HG02623 (cell line): ENCODE results near the gene DNAH14.
"Not testable (repeated sequence)": the region's sequence is repeated elsewhere in the genome, so short reads cannot be mapped to it uniquely, and the experiment has no call there.

Experiments
- ATAC-seq: cut with Tn5 transposase; IDR thresholded peaks from one replicate; pipeline ENCODE4 v1.9.1; 2021; ENCODE audit warnings: moderate library complexity; ENCODE audit not compliant: unreplicated experiment

Gene DNAH14

DNA sequence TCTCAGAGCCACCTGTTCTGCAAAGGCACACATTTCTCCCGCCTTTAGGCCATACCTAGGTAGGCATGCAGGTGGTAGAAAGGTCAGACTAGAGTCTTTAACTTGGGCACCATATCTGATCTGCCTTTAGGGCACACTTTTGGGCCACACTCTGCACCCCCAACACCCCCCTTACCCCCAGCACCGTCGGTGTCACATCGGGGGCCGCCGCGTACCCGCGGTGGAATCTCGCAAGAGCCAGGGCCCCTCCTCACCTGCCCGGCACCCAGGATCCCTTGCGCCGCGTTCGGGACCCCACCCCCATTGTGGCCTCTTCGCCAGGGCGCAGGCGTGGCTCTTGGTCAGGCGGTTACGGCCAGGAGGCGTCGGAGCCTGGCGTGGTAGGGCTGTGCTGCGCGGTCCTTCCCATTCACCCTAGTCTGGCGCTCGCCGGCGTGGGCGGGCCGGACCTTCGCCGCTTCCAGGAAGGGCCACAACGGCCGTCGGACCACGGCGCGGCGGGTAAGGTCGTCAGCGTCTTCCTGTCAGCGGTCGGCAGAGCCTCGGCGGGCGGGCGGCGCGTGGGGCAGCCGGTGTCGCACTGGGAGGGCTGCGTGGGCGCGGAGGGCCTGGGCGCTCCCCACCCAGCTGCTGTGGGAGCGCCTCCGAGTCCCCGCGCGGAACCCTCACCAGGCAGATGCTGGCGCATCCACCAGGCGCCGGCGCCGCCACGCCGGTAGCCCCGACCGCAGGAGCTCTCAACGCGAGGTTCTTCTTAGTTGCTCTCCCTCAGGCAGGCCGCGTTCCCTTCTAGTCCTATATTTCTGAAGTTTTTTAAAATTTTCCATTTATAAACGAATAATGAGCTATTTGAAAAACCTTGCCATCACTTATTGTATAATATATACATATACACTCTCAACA, at the start of gene DNAH14:
Gene DNAH14, plus strand, starts transcription at position 341 of the 903 bp plus-strand sequence. CDS start 23,028 bp downstream, outside the sequence.
- no peak for ATAC-seq

DNA sequence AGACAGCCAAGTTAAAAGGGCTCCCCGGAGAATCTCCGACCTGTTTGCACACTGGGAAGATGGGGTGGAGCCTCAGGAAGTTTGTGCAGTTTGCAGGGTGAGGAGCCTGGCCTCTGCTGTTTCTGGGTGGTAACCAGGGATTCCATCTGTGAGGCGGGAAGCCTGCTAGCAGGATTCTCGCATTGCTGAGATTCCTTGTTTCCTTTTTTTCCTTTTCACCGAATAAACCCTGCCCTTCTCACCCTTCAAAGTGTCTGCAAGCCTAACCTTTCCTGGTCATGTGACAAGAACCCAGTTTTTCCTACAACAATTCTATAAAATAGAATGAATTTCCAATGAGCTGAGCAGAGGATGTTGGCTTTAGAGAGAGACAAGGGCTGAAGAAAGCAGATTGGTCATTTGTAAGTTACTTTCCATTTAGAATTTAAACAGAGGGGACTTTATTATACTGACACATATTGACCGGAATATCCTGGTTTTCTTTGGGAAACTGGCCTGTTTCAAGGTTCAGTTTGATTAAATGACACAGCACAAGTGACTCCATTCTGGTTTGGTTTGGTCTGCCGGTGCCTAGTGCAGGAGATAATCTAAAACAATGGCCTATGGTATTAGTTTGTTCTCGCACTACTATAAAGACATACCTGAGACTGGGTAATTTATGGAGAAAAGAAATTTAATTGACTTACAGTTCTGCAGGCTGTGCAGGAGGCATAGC, 48.7 kb upstream of the DNAH14 start:
- ATAC-seq, result no peak

DNA sequence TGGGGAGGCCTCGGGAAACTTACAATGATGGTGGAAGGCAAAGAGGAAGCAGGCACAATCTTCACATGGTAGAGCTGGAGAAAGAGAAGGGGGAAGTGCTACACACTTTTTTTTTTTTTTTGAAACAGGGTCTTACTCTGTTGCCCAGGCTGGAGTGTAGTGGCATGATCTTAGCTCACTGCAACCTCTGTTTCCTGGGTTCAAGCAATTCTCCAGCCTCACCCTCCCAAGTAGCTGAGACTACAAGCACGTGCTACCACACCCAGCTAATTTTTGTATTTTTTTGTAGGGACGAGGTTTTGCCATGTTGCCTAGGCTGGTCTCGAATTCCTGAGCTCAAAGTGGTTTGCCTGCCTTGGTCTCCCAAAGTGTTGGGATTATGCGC, 48.2 kb upstream of the DNAH14 start:
- not testable (repeated sequence) for ATAC-seq

DNA sequence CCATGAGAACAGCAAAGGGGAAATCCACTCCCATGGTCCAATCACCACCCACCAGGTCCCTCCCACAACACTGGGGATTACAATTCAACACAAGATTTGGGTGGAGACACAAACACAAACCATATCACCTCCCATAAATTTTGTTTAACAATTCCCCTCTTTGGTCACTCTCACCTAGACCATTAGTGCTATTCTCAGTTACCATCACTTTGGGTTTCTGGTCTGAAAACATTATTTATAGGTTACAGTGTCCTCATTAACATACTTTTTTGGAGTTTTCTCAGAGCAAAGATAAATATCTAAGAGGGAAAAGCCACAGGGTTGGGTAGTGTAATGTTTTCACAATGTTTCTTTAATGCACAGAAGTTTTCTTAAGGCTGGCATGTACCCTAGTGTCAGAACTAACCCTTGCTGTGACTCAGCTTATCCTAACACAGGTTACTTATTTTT, 47.7 kb upstream of the DNAH14 start:
- no peak for ATAC-seq

DNA sequence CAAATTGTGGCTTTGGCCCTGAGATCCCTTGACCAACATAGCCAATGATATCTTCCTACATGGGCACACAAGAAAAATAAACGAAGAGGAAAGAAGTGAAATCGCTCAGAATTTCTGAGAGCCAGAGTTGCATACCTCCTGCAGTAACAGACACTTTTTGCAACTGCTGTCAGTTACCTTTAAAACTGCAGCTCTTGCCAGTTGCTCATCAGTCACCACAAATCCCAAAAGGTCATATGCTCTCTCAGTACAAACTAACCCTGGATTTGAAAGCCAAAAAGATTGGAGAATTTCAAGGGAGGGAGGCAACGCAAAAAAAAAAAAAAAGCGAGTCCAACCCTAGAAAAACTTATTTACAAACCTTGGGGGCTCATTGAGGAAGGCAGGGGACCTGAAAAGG, 47.2 kb upstream of the DNAH14 start:
- ATAC-seq, result no peak

DNA sequence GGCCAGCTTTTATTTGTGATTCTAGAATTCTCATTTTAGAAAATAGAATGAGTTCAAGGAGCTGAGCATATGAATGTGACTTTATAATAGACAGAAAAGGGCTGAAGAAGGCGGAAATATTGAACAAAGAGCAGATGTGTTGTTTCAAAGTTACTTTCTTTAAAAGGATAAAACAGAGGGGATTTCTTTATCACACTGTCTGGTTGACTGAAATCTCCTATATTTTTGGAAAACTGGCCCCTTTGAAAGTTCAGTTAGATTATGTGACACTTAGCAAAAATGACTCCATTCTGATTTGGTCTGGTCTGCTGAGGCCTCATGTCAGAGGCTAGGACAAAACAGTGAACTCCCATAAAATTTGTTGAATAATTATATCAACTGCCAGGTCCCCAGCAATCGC, 46.4 kb upstream of the DNAH14 start:
- no peak for ATAC-seq

DNA sequence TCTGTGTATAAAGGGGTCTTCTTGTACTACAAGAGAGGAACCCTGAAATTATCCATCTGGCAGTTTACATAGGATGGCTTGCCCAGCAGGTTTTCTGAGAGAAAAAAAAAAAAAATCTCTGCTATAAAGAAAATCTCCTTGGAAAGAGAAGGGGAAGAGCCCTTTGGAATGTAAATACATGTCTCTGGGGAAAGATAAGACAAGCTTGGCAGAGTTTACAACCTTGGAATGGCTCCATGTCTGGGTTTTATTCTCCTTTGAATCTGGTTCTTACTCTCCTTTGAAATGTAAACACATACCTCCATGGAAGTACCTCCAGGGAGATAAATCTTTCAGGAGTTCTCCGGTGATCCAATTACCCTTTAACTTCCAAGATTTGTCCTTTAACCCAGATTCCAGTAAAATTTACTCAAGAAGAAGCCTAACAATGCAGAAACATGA, 45.1 kb upstream of the DNAH14 start:
- no peak for ATAC-seq

DNA sequence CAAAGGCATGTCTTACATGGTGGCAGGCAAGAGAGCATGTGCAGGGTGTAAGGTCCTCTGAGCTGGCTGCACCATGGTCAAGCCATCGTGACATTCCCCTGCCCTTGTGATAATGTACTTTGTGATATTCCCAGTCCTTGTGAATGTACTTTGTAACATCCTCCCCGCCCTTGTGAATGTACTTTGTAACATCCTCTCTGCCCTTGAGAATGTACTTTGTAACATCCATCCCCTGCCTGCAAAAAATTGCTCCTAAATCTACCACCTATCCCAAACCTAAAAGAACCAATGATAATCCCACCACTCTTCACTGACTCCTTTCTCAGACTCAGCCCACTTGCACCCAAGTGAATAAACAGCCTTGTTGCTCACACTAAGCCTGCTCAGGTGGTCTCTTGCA, 44.1 kb upstream of the DNAH14 start:
- not testable (repeated sequence) for ATAC-seq

DNA sequence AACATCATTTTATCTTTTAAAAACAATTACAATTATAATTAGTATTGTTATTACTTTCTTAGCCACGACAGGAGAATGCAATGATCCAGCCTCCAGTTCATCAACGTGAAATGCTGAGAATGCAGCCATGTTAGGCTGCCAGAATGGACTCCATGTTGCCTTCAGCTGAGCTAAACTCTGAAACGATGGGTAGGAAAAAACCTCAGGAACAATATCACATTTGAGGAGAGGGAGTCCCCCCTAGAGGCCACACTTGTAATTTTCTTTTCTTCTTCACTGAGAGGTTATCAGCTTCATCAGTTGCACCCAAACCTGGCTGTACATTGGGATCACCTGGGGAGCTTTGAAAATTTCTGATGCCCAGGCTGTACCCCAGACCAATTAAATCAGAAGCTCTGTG, 34.6 kb upstream of the DNAH14 start:
- ATAC-seq, result no peak

DNA sequence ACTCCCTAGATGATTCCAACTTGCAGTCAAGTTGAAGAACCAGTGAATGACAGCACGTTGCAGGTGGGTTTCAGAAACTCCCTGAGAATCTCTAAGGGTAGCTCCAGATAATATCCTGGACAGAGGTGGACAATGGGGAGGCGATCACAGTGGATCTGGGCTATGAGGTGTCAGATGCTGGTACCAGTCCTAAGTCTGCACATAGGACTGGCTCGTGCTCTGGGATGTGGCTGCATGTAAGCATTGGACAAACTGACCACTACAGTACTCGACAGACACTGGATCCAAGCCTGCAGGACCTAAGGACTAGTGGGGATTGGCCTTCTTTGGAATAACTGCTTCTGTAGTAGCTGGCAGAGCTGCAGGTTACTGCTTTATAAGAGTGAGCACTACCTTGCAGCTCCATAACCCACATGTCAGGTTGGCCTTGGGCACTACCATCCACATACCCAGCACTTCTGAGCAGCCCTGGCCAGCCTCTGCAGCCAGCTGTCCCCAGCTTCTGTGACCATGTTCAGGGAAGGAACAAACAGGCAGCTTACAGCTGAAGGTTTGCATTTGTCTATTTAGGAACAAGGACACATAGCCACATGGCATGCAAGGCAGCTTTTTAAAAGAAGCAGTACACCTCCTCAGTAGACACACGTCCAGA, 33.2 kb upstream of the DNAH14 start:
- no peak for ATAC-seq

DNA sequence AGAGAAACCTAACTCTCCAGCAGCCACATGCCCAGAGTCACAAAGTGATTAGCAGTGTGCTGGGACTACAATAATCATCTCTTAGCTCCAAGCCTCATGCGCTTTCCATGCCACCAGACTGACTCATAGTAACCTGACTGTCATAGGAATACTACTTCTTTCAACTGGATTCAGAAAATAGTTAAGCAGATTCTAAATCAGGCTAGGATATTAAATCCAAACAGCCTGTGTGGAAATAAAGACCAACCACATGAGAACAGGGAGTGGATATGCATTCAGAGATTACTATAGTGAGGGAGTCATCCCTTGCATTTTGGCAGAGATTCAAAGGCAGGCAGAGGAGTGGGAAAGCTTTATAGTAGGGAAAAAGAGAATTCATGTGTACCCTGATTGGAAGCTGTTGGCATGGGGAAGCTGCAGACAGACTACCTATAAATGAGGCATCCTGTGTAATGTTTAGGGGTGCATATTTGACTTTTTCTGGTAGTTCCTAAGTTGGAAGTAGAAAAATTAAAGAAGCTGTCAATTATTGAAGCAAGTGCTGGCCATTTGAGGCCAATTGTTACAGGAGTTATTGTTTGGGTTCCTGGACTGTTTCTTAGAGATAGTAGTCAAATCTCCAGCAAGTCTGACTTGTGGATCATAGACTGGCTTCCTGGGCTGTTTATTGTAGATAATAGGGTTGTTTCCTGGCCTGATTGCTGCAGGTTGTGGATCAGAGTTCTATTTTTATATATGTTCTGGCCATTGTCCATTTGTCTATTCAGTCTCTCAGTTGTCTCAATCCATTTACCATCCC, 31.7 kb upstream of the DNAH14 start:
- ATAC-seq, result no peak

DNA sequence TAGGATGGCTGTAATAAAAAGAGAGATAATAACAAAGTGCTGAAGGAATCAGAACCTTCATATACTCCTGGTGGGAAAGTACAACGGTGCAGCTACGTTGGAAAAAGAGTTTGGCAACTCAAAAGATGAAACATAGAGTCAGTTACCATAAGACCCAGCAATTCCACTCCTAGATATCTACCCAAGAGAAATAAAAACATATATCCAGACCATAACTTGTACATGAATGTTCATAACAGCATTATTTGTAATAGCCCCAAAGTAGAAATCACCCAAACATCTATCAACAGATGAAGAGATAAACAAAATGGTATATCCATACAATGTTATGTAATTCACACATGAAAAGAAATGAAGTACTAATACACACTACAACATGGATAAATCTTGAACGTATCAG, 30.5 kb upstream of the DNAH14 start:
- no peak for ATAC-seq

DNA sequence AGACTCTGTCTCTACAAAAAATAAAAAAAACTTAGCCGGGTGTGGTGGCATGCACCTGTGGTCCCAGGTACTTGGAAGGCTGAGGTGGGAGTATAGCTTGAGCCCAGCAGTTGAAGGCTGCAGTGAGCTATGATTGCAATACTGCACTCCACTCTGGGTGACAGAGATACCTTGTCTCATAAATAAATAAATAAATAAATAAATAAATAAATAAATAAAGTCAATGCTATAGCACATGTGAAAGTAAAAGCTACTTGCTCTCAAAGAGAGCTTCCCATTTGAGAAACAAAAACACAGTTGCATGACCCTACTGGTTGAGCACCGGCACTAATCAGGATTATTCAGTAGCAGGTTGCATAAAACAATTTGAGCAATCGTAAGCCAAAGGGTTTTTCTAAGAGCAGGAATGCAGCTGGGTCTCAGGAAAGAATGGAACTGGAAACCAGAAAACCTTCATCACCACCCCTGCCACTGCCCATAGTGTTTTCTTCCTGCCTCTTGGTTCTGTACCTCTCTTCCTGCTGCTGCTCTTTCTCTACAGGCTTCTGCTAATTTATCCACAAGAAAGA, 29.3 kb upstream of the DNAH14 start:
- ATAC-seq, result no peak

DNA sequence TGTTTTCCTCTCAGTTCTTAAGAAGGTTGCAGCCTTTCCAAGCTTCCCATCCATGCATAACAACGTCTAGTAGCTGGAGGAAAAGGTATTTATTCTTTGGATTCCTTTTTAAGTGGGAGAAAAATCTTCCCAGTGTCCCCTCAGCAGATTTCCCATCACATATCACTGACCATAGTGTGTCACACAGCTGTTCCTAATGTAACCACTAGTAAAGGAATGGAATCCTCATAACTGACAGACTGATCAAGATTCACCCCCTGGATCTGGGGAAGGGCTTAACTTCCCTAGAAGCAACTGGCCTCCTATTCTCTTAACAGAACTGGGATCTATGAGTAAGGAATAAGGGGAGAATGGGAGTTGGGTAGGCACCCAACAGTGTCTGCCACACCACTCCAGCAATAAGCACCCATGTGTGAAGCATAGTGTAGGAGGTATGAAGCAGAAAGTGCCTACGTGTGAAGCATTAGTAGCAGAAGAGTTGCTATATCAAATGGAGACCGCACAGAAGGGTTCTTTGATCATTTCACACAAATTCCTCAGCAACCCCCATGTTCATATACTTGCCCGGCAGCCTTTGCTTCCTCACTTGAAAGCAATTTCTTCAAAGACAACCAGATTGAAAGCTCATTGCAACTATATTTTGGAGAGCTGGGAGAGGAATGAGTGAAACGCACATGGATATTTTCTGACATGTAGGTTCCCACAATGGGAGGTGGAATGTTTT, 28.2 kb upstream of the DNAH14 start:
- ATAC-seq, result no peak

DNA sequence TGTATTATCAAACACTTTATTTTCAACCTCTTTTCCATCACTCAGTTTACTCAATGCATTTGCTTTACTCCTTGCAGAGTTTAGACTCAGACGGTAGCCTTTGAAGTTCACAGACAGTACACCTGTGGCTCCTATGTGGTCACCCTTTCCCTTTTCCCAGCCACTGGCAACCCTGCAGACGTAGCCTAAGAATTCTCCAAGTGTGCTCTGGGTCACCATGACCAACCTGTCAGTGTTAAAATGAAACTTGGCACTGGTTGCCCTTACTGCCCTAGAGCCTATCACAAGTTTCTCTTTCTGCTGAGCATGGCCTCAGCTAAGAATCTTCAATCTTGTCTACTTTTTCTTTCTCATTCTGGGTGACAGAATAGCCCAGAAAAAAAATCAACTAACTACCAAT, 25.5 kb upstream of the DNAH14 start:
- no peak for ATAC-seq

DNA sequence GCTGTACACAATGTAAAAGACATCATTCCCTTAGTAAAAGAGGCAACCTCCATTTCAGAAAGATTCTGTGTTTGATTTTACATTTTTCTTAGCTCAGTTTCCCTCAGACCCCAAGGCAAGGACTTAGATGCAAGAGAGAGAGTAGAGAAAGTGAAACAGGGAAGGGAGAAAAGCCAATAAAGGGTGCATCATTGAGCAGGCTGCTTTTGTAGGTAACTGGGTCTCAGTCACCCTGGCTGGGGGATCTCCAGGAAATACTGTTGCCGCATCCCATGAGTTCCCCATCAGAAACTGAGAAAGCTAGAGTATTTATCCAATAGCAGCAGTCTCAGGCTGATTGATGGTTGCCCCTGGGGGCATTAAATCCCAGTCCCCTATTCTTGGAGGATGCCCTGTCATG, 23.1 kb upstream of the DNAH14 start:
- no peak for ATAC-seq

DNA sequence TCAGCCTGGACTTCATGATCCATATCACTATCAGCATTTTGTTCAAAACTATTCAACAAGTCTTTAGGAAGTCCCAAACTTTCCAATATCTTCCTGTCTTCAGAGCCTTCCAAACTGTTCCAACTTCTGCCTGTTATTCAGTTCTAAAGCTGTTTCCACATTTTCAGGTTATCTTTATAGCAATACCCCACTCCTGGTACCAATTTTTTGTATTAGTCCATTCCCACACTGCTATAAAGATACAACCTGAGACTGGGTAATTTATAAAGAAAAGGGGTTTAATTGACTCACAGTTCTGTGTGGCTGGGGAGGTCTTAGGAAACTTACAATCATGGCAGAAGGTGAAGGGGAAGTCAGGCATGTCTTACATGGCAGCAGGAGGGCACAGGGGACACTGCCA, 18.3 kb upstream of the DNAH14 start:
- ATAC-seq, result no peak

DNA sequence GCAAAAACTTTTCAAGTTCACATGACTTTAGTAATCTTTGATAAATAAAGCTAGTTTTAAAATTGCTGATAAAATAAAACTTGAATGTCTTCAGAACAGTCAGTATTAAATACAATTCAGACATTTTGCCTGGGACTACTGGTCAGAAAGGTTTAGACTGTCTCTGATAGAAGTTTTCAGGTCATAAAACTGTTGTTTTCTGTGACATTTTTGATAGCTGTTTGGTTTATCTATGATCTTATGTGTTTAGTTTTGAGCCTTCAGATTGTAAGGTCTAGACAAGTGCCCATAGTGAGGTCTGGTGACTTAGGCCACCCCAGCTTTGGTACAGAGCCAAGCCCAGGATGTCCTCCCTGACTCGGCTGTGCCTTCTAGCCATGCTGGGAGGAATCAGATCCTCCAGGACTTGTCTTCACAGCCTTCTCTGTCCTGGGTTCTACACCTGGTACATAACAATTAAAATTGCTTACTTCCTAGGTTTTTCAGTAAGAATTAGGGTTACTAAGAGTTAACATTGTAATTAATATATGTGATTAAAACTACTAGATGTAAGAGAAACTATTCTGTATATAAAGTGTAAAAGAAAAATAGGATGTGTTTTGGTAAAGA, 15.1 kb upstream of the DNAH14 start:
- ATAC-seq, result no peak

DNA sequence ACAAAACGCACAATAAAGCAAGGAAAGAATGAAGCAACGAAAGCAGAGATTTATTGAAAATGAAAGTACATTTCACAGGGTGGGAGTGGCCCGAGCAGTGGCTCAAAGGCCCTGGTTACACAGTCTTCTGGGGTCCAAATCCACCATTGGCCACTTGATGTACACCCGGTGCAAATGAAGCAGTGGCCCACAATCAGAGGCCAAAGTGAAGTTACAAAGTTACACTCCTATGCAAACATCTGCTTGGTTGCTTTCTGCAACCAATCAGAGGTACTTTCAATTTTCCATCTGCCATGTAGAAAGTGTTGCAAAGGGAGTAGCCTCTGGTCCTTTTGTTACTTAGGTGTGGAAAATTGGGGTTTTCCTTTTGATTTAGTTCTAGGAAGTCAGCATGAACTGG, 10.0 kb upstream of the DNAH14 start:
- ATAC-seq, result no peak
